Fibroblast of skin of left quadriceps (primary cell): ENCODE data around the gene CSRNP3.
"Not testable (repeated sequence)": the region's sequence is repeated elsewhere in the genome, so short reads cannot be mapped to it uniquely, and the experiment has no call there.

Experiments
- DNase-seq, 2 experiments: peaks; one replicate each; pipeline ENCODE4 v3.0.0-alpha.2; 2013; ENCODE audit warnings: low read depth in 2 of 2

The CSRNP3 gene

GRCh38 chr2:165587335-165587938, 117.9 kb downstream of the CSRNP3 start:
- DNase-seq = no peak

- DNase-seq = not testable (repeated sequence)
Observed at GRCh38 chr2:165590999-165591398, 121.5 kb downstream of the CSRNP3 start.

GRCh38 chr2:165593081-165593480, 123.6 kb downstream of the CSRNP3 start:
- DNase-seq = no peak

GRCh38 chr2:165594231-165594934, 124.9 kb downstream of the CSRNP3 start:
- DNase-seq = no peak

GRCh38 chr2:165594935-165595255, 125.4 kb downstream of the CSRNP3 start:
- no peak for DNase-seq

- no peak for DNase-seq
Observed at GRCh38 chr2:165596788-165597187, 127.3 kb downstream of the CSRNP3 start.

- DNase-seq = no peak
Observed at GRCh38 chr2:165601065-165601830, 131.8 kb downstream of the CSRNP3 start.

- DNase-seq = peak in 1 of 2 experiments; percentile 22
Observed at GRCh38 chr2:165601928-165602521, 132.5 kb downstream of the CSRNP3 start.

- DNase-seq = no peak
Observed at GRCh38 chr2:165609672-165610071, 140.2 kb downstream of the CSRNP3 start.

GRCh38 chr2:165610591-165611029, 141.1 kb downstream of the CSRNP3 start:
- no peak for DNase-seq

- no peak for DNase-seq
Observed at GRCh38 chr2:165617741-165618481, 148.4 kb downstream of the CSRNP3 start.

GRCh38 chr2:165618806-165619205, 149.3 kb downstream of the CSRNP3 start:
- DNase-seq = no peak

- no peak for DNase-seq
Observed at GRCh38 chr2:165621086-165621560, 151.6 kb downstream of the CSRNP3 start.

GRCh38 chr2:165623161-165623560, 153.7 kb downstream of the CSRNP3 start:
- no peak for DNase-seq

GRCh38 chr2:165623783-165624469, 154.4 kb downstream of the CSRNP3 start:
- DNase-seq = no peak

GRCh38 chr2:165624470-165624800, 154.9 kb downstream of the CSRNP3 start:
- no peak for DNase-seq

GRCh38 chr2:165627470-165627869, 158.0 kb downstream of the CSRNP3 start:
- DNase-seq = peak in 1 of 2 experiments; percentile 20

GRCh38 chr2:165629776-165630175, 160.3 kb downstream of the CSRNP3 start:
- no peak for DNase-seq

GRCh38 chr2:165630236-165630635, 160.7 kb downstream of the CSRNP3 start:
- no peak for DNase-seq

GRCh38 chr2:165631089-165631488, 161.6 kb downstream of the CSRNP3 start:
- no peak for DNase-seq

GRCh38 chr2:165632594-165632993, 163.1 kb downstream of the CSRNP3 start:
- DNase-seq = no peak
